ENCODE results near the gene DNAH2.

Gene DNAH2

GRCh38 chr17:7702776-7703175, 14.8 kb upstream of the DNAH2 start:
- no peak for DNase-seq (ENCODE audit: low read depth, low spot score)
- no peak overlapping the region for H3K27ac ChIP-seq

DNA sequence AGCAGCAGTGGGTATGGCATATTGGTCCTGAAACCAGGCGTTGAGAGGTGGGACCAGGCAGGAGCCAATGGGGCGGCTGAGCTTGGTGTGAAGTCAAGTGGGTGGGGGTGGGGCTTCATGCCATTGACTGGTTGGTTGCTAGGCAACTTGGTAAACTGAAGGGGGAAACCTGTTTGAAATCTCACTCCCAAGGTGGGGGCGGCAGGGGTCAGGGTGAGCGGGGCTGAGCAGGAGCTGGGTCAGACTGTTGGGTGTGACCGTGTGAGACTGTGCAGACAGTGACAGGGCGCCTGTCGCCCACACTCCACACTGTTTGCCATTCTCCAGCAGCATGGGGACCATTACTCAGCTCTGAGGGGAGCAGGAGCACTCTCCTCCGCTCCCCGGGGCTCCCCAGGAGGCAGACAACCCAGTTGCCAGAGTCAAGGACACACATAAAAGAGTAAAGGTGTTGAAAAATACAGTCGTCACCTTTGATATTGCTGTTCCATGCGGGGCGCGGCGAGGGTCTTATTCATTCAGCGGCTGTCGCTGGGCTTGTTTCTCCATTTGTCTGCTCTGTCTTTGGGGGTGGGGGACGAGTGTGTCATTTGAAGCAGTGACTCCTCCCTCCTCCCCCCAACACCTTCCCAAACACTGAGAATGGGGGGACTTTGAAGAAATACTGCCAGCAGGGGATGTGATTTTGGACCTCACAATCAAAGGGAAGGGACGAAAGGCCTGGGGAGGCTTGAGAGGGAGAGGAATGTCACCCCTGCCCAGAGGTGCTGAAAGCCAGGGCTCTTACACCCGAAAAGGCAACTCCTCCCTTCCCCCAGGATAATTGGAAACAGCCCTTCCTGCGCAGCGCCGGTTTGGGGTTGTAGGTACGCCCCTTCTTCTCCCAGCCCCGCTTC, 13.7 kb upstream of the DNAH2 start:
- DNase-seq (ENCODE audit: low read depth, low spot score), result no peak
- H3K27ac ChIP-seq, result no peak overlapping the region

DNA sequence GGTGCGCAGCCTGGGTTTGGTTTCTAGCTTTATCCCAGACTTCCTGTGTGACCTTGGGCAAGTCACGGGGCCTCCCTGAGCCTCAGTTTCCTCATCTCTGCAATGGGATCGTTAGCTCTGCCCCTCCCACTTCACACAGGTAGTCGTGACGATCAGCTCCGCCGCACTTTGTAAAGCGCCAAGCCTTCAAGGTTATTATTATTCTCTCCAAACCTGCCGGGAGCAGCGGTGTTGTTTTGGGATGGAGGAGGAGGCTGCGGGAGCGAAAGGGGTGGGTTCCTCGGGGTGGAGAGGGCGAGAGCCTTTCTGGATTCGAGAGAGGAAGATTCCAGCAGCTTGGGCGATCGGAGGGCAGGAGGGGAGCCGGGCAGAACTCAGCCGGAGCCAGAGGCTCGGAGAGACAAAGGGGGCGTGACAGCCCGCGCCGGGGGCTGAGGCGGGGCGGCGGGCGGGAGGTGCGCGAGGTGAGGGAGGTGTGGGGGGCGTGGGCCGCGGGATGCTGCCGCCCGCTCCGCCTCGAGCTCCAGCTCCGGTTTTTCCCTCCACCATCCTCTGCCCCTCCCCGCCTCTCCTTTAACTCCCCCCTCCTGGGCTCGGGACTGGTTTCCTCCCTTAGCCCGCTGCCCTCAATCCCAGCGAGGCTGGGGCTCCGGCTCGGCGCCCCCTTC, 12.8 kb upstream of the DNAH2 start, which contains the start of gene EFNB3:
TSS of gene EFNB3 (plus strand) at position 602 of the 668 bp plus-strand sequence. CDS start 397 bp downstream, outside the sequence.
- no peak for DNase-seq (ENCODE audit: low read depth, low spot score)
- no peak within 1 kb of the TSS for H3K27ac ChIP-seq

DNA sequence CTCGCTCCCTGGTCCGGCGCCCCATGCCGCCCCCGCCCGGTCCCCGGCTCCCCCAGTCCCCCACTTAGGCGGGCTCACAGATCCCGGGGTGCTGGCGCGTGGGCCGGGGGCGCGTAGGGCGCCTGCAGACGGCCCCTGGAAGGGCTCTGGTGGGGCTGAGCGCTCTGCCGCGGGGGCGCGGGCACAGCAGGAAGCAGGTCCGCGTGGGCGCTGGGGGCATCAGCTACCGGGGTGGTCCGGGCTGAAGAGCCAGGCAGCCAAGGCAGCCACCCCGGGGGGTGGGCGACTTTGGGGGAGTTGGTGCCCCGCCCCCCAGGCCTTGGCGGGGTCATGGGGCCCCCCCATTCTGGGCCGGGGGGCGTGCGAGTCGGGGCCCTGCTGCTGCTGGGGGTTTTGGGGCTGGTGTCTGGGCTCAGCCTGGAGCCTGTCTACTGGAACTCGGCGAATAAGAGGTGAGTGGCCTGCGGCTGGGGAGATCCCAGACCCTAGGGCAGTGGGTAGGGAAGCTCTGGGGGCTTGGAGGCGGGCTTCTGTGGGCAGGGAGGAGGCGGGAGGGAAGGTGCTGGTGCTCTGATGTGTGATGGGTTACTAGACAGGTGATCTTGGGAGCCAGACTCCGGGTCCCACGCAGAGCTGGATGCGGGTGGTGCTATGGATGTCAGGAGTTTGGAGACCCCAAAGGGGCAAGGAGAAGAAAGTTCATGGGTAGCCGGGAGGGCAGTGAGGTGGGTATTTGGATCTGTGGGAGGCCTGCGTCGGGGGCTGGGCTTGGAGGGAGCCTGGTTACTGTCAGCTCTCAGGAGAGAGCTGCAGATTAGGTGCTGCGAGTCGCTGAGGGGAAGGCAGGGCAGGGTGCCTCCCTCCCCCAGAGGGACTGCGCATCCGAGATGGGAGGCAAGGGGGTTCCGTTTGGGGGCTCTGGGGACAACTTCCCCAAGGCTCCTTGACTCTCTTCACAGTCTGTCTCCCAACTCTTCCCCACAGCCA, 12.0 kb upstream of the DNAH2 start:
- no peak for DNase-seq (ENCODE audit: low read depth, low spot score)
- no peak overlapping the region for H3K27ac ChIP-seq

- no peak for DNase-seq (ENCODE audit: low read depth, low spot score)
- no peak overlapping the region for H3K27ac ChIP-seq
Measured at GRCh38 chr17:7706631-7707354, 10.8 kb upstream of the DNAH2 start.

GRCh38 chr17:7707446-7707845, 10.1 kb upstream of the DNAH2 start:
- DNase-seq (ENCODE audit: low read depth, low spot score), result no peak

GRCh38 chr17:7707858-7708750, 9.4 kb upstream of the DNAH2 start:
- DNase-seq (ENCODE audit: low read depth, low spot score), result no peak
- no peak overlapping the region for H3K27ac ChIP-seq

More at GRCh38 chr17:7707446-7707845, 10.1 kb upstream of the DNAH2 start:
- H3K27ac ChIP-seq, result no peak overlapping the region

DNA sequence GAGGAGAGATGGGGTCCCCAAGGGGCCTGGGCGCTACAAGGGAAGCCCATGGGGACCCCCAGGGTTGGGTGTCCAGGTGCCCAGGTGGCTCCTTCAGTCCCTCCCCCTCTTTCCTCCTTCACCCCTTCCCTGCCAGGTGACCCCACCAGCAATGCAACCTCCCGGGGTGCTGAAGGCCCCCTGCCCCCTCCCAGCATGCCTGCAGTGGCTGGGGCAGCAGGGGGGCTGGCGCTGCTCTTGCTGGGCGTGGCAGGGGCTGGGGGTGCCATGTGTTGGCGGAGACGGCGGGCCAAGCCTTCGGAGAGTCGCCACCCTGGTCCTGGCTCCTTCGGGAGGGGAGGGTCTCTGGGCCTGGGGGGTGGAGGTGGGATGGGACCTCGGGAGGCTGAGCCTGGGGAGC, 8.5 kb upstream of the DNAH2 start:
- no peak overlapping the region for H3K27ac ChIP-seq
- DNase-seq (ENCODE audit: low read depth, low spot score), result no peak

DNA sequence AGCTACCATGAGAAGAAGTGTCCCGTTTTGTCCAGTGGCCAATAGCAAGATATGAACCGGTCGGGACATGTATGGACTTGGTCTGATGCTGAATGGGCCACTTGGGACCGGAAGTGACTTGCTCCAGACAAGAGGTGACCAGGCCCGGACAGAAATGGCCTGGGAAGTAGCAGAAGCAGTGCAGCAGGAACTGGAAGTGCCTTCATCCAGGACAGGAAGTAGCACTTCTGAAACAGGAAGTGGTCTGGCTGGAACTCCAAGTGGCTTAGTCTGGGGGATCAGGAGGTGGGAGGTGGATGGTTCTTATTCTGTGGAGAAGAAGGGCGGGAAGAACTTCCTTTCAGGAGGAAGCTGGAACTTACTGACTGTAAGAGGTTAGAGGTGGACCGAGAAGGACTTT, 7.2 kb upstream of the DNAH2 start:
- no peak overlapping the region for H3K27ac ChIP-seq
- no peak for DNase-seq (ENCODE audit: low read depth, low spot score)

DNA sequence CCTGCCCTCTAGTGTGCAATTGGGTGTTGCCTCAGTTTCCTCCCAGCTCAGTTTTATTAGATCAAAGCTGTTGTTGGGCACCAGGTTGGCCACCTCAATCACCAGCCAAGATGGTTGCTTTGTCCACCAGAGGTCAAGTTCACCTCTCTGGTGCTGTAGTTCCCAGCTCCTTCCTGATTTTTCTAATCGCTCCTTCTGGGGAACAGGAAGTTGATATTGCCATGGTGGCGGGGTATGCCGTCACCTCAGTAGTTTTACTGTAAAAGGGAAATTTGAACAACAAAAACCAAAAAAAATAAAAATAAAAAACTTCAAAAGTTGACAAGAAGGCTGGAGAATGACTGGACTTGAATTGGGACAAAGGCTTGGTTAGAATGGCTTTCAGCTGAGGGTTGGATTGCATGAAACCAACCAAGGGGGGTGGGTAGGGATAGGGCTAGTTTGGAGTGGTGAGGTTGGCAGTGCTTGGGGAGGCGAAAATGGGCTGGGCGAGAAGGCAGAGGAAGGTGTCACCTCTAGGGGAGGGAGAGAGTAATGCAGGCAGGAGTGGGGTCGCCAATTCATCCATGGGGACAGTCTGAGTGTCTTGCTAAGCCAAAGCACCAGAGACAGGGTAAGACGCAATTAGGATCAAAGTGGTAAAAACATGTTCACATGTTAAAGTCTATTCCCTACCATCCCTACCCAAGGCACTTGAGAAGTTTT, 6.3 kb upstream of the DNAH2 start:
- H3K27ac ChIP-seq, result no peak overlapping the region
- no peak for DNase-seq (ENCODE audit: low read depth, low spot score)

DNA sequence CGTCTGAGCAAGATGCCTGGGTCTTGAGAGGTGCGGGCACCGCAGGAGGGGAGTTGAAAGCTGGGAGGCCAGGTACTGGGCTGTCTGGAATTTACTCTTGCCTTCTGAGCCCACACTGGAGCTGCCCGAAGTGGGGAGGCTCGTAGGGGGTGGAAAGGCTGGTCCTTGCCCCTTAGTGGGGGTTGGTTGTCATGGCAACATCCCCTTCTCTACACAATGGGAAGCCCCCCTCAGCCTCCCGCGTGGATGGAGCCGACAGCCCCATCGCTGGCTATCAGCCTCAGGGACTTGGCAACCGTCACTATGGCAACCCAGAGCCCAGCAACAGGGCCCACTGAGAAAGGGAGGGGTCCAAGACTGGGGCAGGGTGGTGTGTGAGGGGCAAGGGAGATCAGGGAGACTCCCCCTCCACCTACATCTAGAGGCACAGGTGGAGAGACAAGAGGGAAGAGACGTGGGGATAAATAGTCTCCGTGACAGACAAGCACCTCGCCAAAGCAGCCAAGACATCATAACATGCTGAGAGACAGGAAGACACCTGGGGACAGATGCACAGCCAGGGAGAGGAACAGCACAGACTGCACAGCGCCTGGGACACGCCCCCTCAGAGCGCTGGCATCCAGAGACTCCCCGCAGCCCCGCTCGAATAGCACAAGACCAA, 5.3 kb upstream of the DNAH2 start:
- no peak for DNase-seq (ENCODE audit: low read depth, low spot score)
- H3K27ac ChIP-seq, result no peak overlapping the region

- no peak overlapping the region for H3K27ac ChIP-seq
- DNase-seq (ENCODE audit: low read depth, low spot score), result no peak
Measured at GRCh38 chr17:7713782-7714181, 3.8 kb upstream of the DNAH2 start.

DNA sequence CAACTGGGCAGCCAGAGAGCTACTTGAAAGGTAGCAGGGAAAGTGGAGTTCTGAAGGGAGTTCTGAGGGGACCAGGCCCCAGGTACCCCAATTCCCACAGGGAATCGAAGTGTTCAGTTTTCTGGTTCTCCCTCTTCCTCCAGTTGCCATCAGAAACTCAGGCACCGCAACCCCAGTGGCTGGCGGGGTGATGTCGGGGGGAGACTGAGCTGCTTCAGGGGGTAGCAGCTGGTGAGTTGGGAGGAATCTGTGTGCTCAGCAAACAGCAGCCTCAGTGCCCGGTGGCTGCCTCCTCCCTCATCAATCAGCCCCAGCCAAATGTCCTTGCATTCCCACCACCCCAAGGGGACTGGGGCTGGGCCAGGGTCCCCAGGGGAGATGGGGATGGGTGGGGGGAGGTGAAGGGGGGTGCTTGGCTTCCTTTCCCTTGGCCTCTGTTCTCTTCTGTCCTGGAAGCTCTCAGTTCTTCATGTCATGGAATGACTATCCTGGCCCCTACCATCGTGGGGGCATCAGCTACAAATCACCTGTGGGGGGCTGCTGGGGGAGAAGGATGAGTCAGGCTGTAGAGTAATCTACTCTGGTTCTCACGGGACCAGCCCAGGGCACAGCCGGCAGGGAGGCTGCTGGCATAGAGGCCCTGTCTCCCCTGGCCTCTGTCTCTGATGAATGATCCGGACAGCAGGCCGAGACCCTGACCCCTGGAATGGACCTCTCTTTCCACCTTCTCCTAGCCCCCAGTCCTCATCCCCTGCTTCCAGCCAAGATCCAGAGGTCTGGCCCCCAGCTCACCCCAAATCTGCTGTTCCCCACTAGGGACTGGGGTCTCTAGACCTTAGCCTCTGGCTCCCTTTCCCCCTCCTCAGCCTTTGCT, 2.6 kb upstream of the DNAH2 start:
- no peak for DNase-seq (ENCODE audit: low read depth, low spot score)
- H3K27ac ChIP-seq, result no peak overlapping the region

- no peak for DNase-seq (ENCODE audit: low read depth, low spot score)
- H3K27ac ChIP-seq, result no peak overlapping the region
Measured at GRCh38 chr17:7715936-7716886, 1.3 kb upstream of the DNAH2 start.

- DNase-seq (ENCODE audit: low read depth, low spot score), result no peak
- H3K27ac ChIP-seq, result no peak overlapping the region
Measured at GRCh38 chr17:7717756-7718350, 309 bp downstream of the DNAH2 start.

Measured in epithelial cell of prostate (primary cell).